Activated naive CD4-positive, alpha-beta T cell treated with Interleukin-2 at 50 U/mL for 16 hours (primary cell): Measurements from ENCODE around the gene MIR17HG.
"Not testable (repeated sequence)": the region's sequence is repeated elsewhere in the genome, so short reads cannot be mapped to it uniquely, and the experiment has no call there.

Experiments
- DNase-seq: peaks from one replicate; pipeline ENCODE4 v3.0.0-alpha.2; 2020

The MIR17HG gene

GRCh38 chr13:91347996-91348905, 764 bp downstream of the MIR17HG start:
- peak; percentile 77 for DNase-seq

- peak; percentile 94 for DNase-seq
Observed at GRCh38 chr13:91348906-91349435, 1.5 kb downstream of the MIR17HG start.

DNA sequence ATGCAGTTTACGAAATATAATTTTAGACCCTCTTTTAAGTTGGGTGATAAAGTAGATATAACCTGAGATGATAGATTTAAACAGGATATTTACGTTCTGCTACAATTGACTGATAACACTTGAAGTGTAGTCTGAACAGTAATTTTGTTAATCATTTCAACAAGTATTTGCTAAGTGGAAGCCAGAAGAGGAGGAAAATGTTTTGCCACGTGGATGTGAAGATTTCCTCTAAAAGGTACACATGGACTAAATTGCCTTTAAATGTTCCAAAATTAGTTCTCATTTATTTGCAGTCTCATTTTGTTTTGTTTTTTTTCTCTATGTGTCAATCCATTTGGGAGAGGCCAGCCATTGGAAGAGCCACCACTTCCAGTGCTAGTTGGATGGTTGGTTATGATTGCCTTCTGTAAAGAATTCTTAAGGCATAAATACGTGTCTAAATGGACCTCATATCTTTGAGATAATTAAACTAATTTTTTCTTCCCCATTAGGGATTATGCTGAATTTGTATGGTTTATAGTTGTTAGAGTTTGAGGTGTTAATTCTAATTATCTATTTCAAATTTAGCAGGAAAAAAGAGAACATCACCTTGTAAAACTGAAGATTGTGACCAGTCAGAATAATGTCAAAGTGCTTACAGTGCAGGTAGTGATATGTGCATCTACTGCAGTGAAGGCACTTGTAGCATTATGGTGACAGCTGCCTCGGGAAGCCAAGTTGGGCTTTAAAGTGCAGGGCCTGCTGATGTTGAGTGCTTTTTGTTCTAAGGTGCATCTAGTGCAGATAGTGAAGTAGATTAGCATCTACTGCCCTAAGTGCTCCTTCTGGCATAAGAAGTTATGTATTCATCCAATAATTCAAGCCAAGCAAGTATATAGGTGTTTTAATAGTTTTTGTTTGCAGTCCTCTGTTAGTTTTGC, 2.8 kb downstream of the MIR17HG start:
- DNase-seq, result no peak

GRCh38 chr13:91351123-91351522, 3.6 kb downstream of the MIR17HG start:
- DNase-seq, result no peak

DNA sequence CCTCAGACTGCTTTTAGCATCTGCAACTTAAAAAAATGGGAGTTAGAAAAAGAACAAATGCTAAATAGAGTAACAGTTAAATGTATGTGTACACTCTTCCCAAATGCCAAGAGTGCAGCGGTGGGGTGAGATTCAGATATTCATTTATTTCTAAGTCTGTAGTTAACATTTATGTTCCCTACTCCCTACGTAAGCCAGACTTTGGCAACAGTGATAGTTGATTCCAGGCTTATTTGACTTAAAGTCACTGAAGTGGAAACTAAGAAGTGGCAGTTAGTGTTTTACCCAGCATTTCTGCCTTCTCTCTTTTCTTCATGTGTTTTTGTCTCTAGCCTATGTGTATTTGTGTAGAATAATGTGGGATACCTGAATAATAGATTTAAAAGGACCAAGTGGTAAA, 4.5 kb downstream of the MIR17HG start:
- DNase-seq, result no peak

GRCh38 chr13:91352891-91353290, 5.4 kb downstream of the MIR17HG start:
- not testable (repeated sequence) for DNase-seq

- DNase-seq, result no peak
Observed at GRCh38 chr13:91353494-91353893, 6.0 kb downstream of the MIR17HG start.

GRCh38 chr13:91355099-91355825, 7.8 kb downstream of the MIR17HG start:
- no peak for DNase-seq

GRCh38 chr13:91355826-91356710, 8.6 kb downstream of the MIR17HG start:
- DNase-seq, result no peak

GRCh38 chr13:91356919-91357612, 9.6 kb downstream of the MIR17HG start:
- no peak for DNase-seq

GRCh38 chr13:91357613-91358386, 10.3 kb downstream of the MIR17HG start:
- DNase-seq, result no peak

DNA sequence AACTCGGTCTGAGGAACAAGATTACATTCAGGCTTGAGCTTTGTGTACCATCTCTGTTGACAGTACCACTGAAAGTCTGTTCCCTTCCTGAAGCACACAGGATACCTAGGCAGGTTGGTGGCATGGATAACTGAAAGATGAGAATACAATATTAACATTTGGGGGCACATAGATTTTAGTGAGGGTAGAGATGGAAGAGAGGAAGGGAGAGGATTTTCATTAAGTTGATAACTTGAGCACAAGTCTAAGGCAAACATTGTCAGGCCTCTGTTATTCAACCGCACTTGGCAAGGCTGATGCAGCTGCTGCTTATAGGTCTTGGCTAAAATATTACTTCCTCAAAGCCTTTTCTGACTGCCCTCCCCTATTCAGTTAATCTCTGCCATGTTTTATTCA, 10.9 kb downstream of the MIR17HG start:
- DNase-seq, result no peak

GRCh38 chr13:91359111-91359510, 11.6 kb downstream of the MIR17HG start:
- no peak for DNase-seq

- no peak for DNase-seq
Observed at GRCh38 chr13:91359631-91360030, 12.1 kb downstream of the MIR17HG start.

GRCh38 chr13:91360246-91360751, 12.8 kb downstream of the MIR17HG start:
- DNase-seq, result no peak

GRCh38 chr13:91361755-91362271, 14.3 kb downstream of the MIR17HG start:
- DNase-seq, result no peak

DNA sequence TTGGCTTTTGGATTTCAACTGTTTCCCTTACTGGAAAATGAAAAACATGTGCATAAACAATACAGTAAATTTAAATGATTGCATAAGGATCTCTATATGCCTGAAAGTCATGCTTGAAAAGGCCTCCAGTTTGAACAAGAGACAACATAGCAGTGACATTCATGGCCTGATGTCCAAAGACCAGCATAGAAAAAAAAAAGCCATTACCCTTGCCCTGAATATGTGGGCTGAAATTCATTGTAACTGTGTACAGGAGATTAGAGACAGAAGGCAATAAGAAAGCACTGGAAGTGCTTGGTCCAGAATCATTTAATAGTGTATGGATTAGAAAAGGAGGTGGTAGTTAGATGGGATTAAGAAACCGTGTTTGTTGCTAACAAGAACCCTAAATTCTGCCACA, 15.4 kb downstream of the MIR17HG start:
- no peak for DNase-seq

GRCh38 chr13:91368101-91368500, 20.6 kb downstream of the MIR17HG start:
- DNase-seq, result no peak

DNA sequence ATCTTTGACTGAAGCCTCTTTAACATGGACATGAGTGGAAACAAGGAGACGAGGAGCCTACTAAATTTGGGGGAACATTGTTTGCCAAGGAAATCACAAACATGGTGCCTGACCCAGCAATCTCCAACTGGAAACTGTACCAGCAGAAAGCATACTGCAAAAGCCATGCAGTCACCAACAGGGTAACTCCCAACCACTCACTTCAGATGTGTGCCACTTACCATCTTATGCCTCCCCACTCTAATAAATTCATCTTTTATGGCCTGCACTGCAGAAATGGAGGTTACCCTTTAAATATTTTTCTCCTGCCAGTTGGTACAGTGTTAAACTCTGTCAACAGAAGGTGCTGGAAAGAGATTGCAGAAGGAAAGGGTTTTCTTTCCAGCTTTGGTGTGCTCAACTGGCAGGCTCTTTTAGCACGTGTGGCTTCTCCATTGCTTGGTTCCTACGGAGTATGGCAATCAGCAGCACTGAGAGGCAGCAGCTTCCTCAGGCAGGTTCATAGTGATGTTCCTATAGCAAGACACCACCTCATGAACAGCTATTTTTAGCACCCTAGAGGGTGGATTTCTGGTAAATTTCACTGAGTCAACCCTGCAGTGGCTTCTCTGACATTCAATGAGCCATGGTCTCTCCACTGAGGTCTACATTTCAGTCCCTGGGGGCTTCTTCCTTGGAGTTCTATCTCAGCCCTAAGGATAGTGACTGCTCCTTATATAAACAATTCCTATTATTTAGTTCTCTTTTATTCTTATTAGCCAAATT, 21.4 kb downstream of the MIR17HG start:
- no peak for DNase-seq
